GM23338 (cell line): ENCODE data around the gene PLD2.

ENCODE experiments used
- CREB1 ChIP-seq: fragments of 250-450 bp; sonication (Bioruptor Pico); IDR thresholded peaks from 2 replicates; pipeline ENCODE4 v1.5.0; 2020; ENCODE audit warnings: low read depth, mild to moderate bottlenecking, moderate library complexity
- EZH2 ChIP-seq: fragments of 200-600 bp; sonication (generic); IDR thresholded peaks from one replicate; pipeline ENCODE4 v1.8.0; 2017; ENCODE audit warnings: antibody characterized with exemption, mild to moderate bottlenecking, low read depth; ENCODE audit not compliant: unreplicated experiment
- EZH2phosphoT487 ChIP-seq: fragments of 200-600 bp; sonication (generic); IDR thresholded peaks from one replicate; pipeline ENCODE4 v1.8.1; 2018; ENCODE audit warnings: antibody characterized with exemption; ENCODE audit not compliant: unreplicated experiment
- POLR2AphosphoS5 ChIP-seq: IDR thresholded peaks from 2 replicates; pipeline ENCODE4 v1.6.1; 2016; ENCODE audit warnings: antibody characterized with exemption, low read depth
- REST ChIP-seq: IDR thresholded peaks from one replicate; pipeline ENCODE4 v1.6.1; 2018; ENCODE audit warnings: antibody characterized with exemption; ENCODE audit not compliant: unreplicated experiment
- ZNF331 ChIP-seq: fragments of 250-450 bp; sonication (Bioruptor Pico); IDR thresholded peaks from 2 replicates; pipeline ENCODE4 v1.5.0; 2020; ENCODE audit warnings: low read depth, mild to moderate bottlenecking, moderate library complexity
- TF ChIP-seq, protein P1 (sequence below), 2 experiments: fragments of 200-600 bp in 1 of 2; sonication (generic) in 1 of 2; conservative IDR thresholded peaks; 2 replicates each; pipeline versions ENCODE4 v1.5.1 to v1.6.1; 2016 to 2017; ENCODE audit warnings: antibody characterized with exemption in 2 of 2, low read depth in 2 of 2, mild to moderate bottlenecking in 2 of 2, moderate library complexity in 1 of 2

- TF ChIP-seq, protein P1, sequence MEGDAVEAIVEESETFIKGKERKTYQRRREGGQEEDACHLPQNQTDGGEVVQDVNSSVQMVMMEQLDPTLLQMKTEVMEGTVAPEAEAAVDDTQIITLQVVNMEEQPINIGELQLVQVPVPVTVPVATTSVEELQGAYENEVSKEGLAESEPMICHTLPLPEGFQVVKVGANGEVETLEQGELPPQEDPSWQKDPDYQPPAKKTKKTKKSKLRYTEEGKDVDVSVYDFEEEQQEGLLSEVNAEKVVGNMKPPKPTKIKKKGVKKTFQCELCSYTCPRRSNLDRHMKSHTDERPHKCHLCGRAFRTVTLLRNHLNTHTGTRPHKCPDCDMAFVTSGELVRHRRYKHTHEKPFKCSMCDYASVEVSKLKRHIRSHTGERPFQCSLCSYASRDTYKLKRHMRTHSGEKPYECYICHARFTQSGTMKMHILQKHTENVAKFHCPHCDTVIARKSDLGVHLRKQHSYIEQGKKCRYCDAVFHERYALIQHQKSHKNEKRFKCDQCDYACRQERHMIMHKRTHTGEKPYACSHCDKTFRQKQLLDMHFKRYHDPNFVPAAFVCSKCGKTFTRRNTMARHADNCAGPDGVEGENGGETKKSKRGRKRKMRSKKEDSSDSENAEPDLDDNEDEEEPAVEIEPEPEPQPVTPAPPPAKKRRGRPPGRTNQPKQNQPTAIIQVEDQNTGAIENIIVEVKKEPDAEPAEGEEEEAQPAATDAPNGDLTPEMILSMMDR (conservative IDR thresholded peaks at IDR 0.05; ENCODE audit: low read depth in 2 of 2) = no peak
- TF ChIP-seq REST (no peak), EZH2phosphoT487 (no peak), POLR2AphosphoS5 (no peak), CREB1 (CRISPR knock-in tag) (no peak), EZH2 (no peak), ZNF331 (no peak)
Measured at GRCh38 chr17:4788159-4788806, 18.7 kb upstream of the PLD2 start.
